Right lobe of liver (tissue), 4 donors: ENCODE measurements around the gene KIF1A.

Experiments used
- POLR2A ChIP-seq: fragments of 450-650 bp; IDR thresholded peaks from one replicate; pipeline ENCODE4 v1.6.1; 2017; ENCODE audit warnings: antibody characterized with exemption, mild to moderate bottlenecking
- TF ChIP-seq, protein P1 (sequence below), 4 donors: fragments of 200-600 bp in 3 of 4; fragments of 450-650 bp in 1 of 4; IDR thresholded peaks; one replicate each; pipeline versions ENCODE4 v1.5.1 to v1.8.0; 2016 to 2022; ENCODE audit warnings: antibody characterized with exemption in 4 of 4, mild to moderate bottlenecking in 2 of 4
- donor health status: DM: no; HTN: no; CAD: no.
- donor health status: DM: no; HTN: no; CAD: no.
- donor health status: DM: no; HTN: yes; CAD: no.

DNA sequence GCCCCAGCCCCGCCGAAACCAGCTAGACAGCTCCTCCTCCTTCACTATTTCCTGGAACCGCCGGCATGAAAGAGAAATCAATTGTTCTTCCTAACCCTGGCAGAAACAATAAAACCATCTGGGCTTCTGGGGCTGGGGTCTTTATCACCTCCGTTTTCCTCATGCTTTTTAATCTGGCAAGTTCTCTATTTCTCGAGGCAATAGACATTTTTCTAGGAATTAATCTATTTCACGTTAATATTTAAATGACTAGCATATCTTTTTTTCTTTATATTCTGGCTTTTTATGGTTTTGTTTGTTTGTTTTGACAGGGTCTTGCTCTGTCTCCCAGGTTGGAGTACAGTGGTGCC, 1.4 kb upstream of the KIF1A start:
- TF ChIP-seq, protein P1, sequence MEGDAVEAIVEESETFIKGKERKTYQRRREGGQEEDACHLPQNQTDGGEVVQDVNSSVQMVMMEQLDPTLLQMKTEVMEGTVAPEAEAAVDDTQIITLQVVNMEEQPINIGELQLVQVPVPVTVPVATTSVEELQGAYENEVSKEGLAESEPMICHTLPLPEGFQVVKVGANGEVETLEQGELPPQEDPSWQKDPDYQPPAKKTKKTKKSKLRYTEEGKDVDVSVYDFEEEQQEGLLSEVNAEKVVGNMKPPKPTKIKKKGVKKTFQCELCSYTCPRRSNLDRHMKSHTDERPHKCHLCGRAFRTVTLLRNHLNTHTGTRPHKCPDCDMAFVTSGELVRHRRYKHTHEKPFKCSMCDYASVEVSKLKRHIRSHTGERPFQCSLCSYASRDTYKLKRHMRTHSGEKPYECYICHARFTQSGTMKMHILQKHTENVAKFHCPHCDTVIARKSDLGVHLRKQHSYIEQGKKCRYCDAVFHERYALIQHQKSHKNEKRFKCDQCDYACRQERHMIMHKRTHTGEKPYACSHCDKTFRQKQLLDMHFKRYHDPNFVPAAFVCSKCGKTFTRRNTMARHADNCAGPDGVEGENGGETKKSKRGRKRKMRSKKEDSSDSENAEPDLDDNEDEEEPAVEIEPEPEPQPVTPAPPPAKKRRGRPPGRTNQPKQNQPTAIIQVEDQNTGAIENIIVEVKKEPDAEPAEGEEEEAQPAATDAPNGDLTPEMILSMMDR (IDR thresholded peaks at IDR 0.05): no peak
- TF ChIP-seq POLR2A: no peak
